HCT116 (cell line): ENCODE measurements around the gene CCSER1. TPM values are rescaled to one million over a fixed set of nuclear protein-coding genes. Genes with fewer than 3 reads are reported as not detected.

Experiments used
- ATAC-seq: fragments of 200-7000 bp; cut with Tn5 transposase; 2 replicates; pipeline ENCODE4 v1.9.1; 2020; ENCODE audit warnings: mild to moderate bottlenecking, moderate library complexity
- BruUV-seq: library from RNA; stranded (reverse); fragments of 400-500 nt; replicated peaks from 2 replicates; lab custom pipeline; 2021; lab: Mats Ljungman, UMichigan
- CTCF ChIA-PET: fragments of 300-600 bp; sonication (Branson Sonifier 250); formaldehyde crosslinking; loops from one replicate; lab custom pipeline; 2021; ENCODE audit warnings: antibody characterized with exemption; lab: Charles Lee
- POLR2A ChIA-PET: fragments of 300-600, 350-600 bp; sonication (Branson Sonifier 250); formaldehyde crosslinking; loops from one replicate; lab custom pipeline; 2021; ENCODE audit warnings: antibody characterized with exemption; lab: Charles Lee
- RAD21 ChIA-PET, 2 experiments: fragments of 300-600 bp; sonication (Branson Sonifier 250); formaldehyde crosslinking; loops; one replicate each; lab custom pipeline; 2023; ENCODE audit warnings: low total read pairs in 2 of 2; ENCODE audit not compliant: uncharacterized antibody in 2 of 2, unreplicated experiment in 2 of 2, low non-redundant PET in 1 of 2; lab: Charles Lee
- DNase-seq: peaks from one replicate; pipeline ENCODE4 v3.0.0-alpha.2; 2010; ENCODE audit warnings: low read depth, low spot score
- H2AFZ ChIP-seq: fragments of 200-600 bp; shearing (Covaris generic), sonication (generic); 2 replicates; pipeline ENCODE4 v1.6.1; 2017; ENCODE audit warnings: low read depth, mixed run types, mixed read lengths, antibody characterized with exemption, low read length; ENCODE audit not compliant: poor library complexity, severe bottlenecking
- H3K27ac ChIP-seq: 2 replicates; pipeline ENCODE4 v1.5.1; 2012; ENCODE audit warnings: low read depth, low read length
- H3K27me3 ChIP-seq: fragments of 200-600 bp; sonication (generic); 2 replicates; pipeline ENCODE4 v1.6.1; 2016; ENCODE audit warnings: mixed run types, low read length, mixed read lengths; ENCODE audit not compliant: insufficient read depth
- H3K36me3 ChIP-seq, 2 experiments: fragments of 200-500 bp in 1 of 2; fragments of 200-600 bp in 1 of 2; sonication (Bioruptor generic) in 1 of 2; sonication (generic) in 1 of 2; 2 replicates each; pipeline versions ENCODE4 v1.5.1 to v1.6.1; 2014 to 2016; ENCODE audit warnings: low read length in 2 of 2, inconsistent platforms in 1 of 2, mixed read lengths in 1 of 2, mixed run types in 1 of 2; ENCODE audit not compliant: insufficient read depth in 2 of 2, control insufficient read depth in 1 of 2
- H3K4me1 ChIP-seq, 2 experiments: fragments of 200-600 bp in 1 of 2; sonication (generic) in 1 of 2; 2 replicates each; pipeline versions ENCODE4 v1.5.1 to v1.6.1; 2012 to 2017; ENCODE audit warnings: low read length in 2 of 2, inconsistent platforms in 1 of 2, mild to moderate bottlenecking in 1 of 2, mixed read lengths in 1 of 2, mixed run types in 1 of 2, moderate library complexity in 1 of 2; ENCODE audit not compliant: insufficient read depth in 2 of 2, control insufficient read depth in 1 of 2
- H3K4me2 ChIP-seq: fragments of 200-600 bp; sonication (generic); 2 replicates; pipeline ENCODE4 v1.6.1; 2017; ENCODE audit warnings: mixed run types, low read length, mixed read lengths
- H3K4me3 ChIP-seq, 2 experiments: fragments of 200-600 bp in 1 of 2; sonication (generic) in 1 of 2; replicated peaks in 1 of 2; 2 replicates each; pipeline ENCODE4 v1.5.1; 2011 to 2016; ENCODE audit warnings: low read length in 2 of 2, control low read depth in 1 of 2, low read depth in 1 of 2, mild to moderate bottlenecking in 1 of 2, mixed read lengths in 1 of 2, mixed run types in 1 of 2
- H3K79me2 ChIP-seq: fragments of 200-600 bp; sonication (generic); 2 replicates; pipeline ENCODE4 v1.6.1; 2017; ENCODE audit warnings: mild to moderate bottlenecking, mixed run types, low read length, moderate library complexity, mixed read lengths; ENCODE audit not compliant: insufficient read depth
- H3K9ac ChIP-seq: fragments of 200-600 bp; sonication (generic); 2 replicates; pipeline ENCODE4 v1.6.1; 2016; ENCODE audit warnings: low read length, mixed read lengths
- H3K9me2 ChIP-seq: fragments of 200-600 bp; sonication (generic), shearing (Covaris generic); 2 replicates; pipeline ENCODE4 v1.6.1; 2017; ENCODE audit warnings: mixed run types, mild to moderate bottlenecking, moderate library complexity; ENCODE audit not compliant: insufficient read depth
- H3K9me3 ChIP-seq, 2 experiments: fragments of 200-500 bp in 1 of 2; fragments of 200-600 bp in 1 of 2; sonication (Bioruptor generic) in 1 of 2; sonication (generic) in 1 of 2; 2 replicates each; pipeline ENCODE4 v1.6.1; 2014 to 2017; ENCODE audit warnings: low read length in 2 of 2, mixed read lengths in 2 of 2, inconsistent platforms in 1 of 2, low read depth in 1 of 2, mild to moderate bottlenecking in 1 of 2, mixed run types in 1 of 2, moderate library complexity in 1 of 2; ENCODE audit not compliant: control insufficient read depth in 1 of 2, insufficient read depth in 1 of 2
- H4K20me1 ChIP-seq: fragments of 200-600 bp; sonication (generic), shearing (Covaris generic); 2 replicates; pipeline ENCODE4 v1.6.1; 2017; ENCODE audit warnings: mixed run types, mild to moderate bottlenecking, moderate library complexity; ENCODE audit not compliant: insufficient read depth
- CBX3 ChIP-seq: IDR thresholded peaks from 2 replicates; pipeline ENCODE4 v1.6.1; 2012; ENCODE audit warnings: low read depth
- CEBPB ChIP-seq: IDR thresholded peaks from 2 replicates; pipeline ENCODE4 v1.6.1; 2012; ENCODE audit warnings: low read depth
- ELF1 ChIP-seq: IDR thresholded peaks from 2 replicates; pipeline ENCODE4 v1.6.1; 2012; ENCODE audit warnings: low read depth, borderline replicate concordance
- EZH2phosphoT487 ChIP-seq: fragments of 200-600 bp; IDR thresholded peaks from 2 replicates; pipeline ENCODE4 v1.6.1; 2018; ENCODE audit warnings: antibody characterized with exemption, borderline replicate concordance
- FOSL1 ChIP-seq: IDR thresholded peaks from 2 replicates; pipeline ENCODE4 v1.6.1; 2012; ENCODE audit warnings: low read depth
- POLR2A ChIP-seq: IDR thresholded peaks from 2 replicates; pipeline ENCODE4 v1.7.0; 2011; ENCODE audit warnings: borderline replicate concordance; ENCODE audit not compliant: insufficient read depth, insufficient read length; ENCODE audit errors: extremely low read depth
- RAD21 ChIP-seq: IDR thresholded peaks from 2 replicates; pipeline ENCODE4 v1.6.1; 2012; ENCODE audit warnings: low read depth, mild to moderate bottlenecking
- SIN3A ChIP-seq: IDR thresholded peaks from 2 replicates; pipeline ENCODE4 v1.6.1; 2012; ENCODE audit warnings: low read depth
- SP1 ChIP-seq: IDR thresholded peaks from 2 replicates; pipeline ENCODE4 v1.6.1; 2012; ENCODE audit warnings: low read depth
- TCF7L2 ChIP-seq: IDR thresholded peaks from 2 replicates; pipeline ENCODE4 v1.7.0; 2011; ENCODE audit warnings: borderline replicate concordance, inconsistent platforms; ENCODE audit not compliant: insufficient read depth, insufficient read length; ENCODE audit errors: extremely low read depth
- ZFX ChIP-seq: fragments of 450-650 bp; IDR thresholded peaks from 2 replicates; pipeline ENCODE4 v1.6.1; 2017
- ZNF274 ChIP-seq: fragments of 200-500 bp; sonication (Bioruptor generic); IDR thresholded peaks from 2 replicates; pipeline ENCODE4 v1.6.1; 2014; ENCODE audit warnings: mild to moderate bottlenecking, low read depth, low read length, inconsistent platforms
- intact Hi-C: fragments of 100-400 bp; cut with micrococcal nuclease; formaldehyde crosslinking; loops from 2 replicates; pipeline ENCODE4 v1.10.0; 2022
- total RNA-seq: library from RNA; stranded (reverse); gene quantifications from one replicate; pipeline ENCODE4 v1.2.1, GENCODE V29; 2021; ENCODE audit not compliant: unreplicated experiment
- TF ChIP-seq, protein P1 (sequence below): IDR thresholded peaks from 2 replicates; pipeline ENCODE4 v1.6.1; 2012; ENCODE audit warnings: low read depth
- TF ChIP-seq, protein P2 (sequence below): IDR thresholded peaks from 2 replicates; pipeline ENCODE4 v1.6.1; 2012
- TF ChIP-seq, protein P3 (sequence below): IDR thresholded peaks from 2 replicates; pipeline ENCODE4 v1.6.1; 2011; ENCODE audit warnings: mild to moderate bottlenecking, low read length, moderate library complexity; ENCODE audit not compliant: insufficient replicate concordance; ENCODE audit errors: extremely low read depth
- TF ChIP-seq, protein P4 (sequence below), 3 experiments: fragments of 200-600 bp in 1 of 3; sonication (generic) in 1 of 3; IDR thresholded peaks in 2 of 3; conservative IDR thresholded peaks in 1 of 3; 2 replicates each; pipeline ENCODE4 v1.5.1; 2012 to 2017; ENCODE audit warnings: low read depth in 2 of 3, low read length in 2 of 3, antibody characterized with exemption in 1 of 3, borderline replicate concordance in 1 of 3, control low read depth in 1 of 3, mild to moderate bottlenecking in 1 of 3, mixed read lengths in 1 of 3, mixed run types in 1 of 3, moderate library complexity in 1 of 3; ENCODE audit not compliant: insufficient read depth in 1 of 3

CCSER1 gene
- total RNA-seq, 1 experiment from 2014 or later = 6.7 TPM

DNA sequence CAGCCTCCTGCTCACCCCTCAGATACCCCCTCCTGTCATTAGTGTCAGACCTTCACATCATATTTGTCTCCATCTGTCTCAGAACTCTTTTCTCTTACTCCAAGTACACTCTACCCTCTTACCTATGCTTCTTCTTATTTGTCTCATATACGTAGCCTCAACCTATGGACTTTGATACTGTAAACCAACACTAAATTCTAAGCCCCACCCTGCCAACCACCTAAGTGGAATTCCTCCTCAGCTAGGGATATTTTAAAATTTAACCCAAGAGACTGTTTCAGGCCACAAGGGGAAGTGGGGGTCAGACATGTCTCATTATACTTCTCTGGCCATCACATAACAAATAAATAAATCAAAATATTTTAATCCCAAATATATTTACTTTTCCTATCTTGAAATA, 1398.4 kb downstream of the CCSER1 start (continued):
- TF ChIP-seq, protein P1, sequence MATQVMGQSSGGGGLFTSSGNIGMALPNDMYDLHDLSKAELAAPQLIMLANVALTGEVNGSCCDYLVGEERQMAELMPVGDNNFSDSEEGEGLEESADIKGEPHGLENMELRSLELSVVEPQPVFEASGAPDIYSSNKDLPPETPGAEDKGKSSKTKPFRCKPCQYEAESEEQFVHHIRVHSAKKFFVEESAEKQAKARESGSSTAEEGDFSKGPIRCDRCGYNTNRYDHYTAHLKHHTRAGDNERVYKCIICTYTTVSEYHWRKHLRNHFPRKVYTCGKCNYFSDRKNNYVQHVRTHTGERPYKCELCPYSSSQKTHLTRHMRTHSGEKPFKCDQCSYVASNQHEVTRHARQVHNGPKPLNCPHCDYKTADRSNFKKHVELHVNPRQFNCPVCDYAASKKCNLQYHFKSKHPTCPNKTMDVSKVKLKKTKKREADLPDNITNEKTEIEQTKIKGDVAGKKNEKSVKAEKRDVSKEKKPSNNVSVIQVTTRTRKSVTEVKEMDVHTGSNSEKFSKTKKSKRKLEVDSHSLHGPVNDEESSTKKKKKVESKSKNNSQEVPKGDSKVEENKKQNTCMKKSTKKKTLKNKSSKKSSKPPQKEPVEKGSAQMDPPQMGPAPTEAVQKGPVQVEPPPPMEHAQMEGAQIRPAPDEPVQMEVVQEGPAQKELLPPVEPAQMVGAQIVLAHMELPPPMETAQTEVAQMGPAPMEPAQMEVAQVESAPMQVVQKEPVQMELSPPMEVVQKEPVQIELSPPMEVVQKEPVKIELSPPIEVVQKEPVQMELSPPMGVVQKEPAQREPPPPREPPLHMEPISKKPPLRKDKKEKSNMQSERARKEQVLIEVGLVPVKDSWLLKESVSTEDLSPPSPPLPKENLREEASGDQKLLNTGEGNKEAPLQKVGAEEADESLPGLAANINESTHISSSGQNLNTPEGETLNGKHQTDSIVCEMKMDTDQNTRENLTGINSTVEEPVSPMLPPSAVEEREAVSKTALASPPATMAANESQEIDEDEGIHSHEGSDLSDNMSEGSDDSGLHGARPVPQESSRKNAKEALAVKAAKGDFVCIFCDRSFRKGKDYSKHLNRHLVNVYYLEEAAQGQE = no peak
- TF ChIP-seq ZFX (no peak), ZNF274 (no peak), CEBPB (no peak)
- TF ChIP-seq, protein P2, sequence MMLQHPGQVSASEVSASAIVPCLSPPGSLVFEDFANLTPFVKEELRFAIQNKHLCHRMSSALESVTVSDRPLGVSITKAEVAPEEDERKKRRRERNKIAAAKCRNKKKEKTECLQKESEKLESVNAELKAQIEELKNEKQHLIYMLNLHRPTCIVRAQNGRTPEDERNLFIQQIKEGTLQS = no peak

DNA sequence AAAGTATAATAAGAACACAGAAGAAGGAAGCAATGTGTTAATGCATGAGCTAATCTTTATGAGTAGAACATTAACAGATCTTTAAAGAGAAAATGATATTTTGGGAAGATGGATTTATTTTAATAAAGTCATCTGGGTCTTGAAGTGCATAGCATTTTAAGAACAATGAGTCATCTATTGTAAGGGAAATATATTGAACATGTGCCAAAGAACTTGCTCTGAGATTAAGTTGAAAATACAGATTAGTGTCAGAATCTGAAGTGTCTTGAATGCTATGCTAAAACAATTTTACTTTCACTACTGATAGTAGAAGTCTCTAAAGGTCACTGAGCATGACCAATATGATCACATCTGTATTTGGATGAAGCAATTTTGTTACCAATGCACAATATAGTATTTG, 1399.9 kb downstream of the CCSER1 start:
- H3K36me3 ChIP-seq = no peaks in the 10 kb centered on the region
- no peak overlapping the region for H3K27ac ChIP-seq
- H3K9me3 ChIP-seq = no peaks in the 10 kb centered on the region
- no peak overlapping the region for H2AFZ ChIP-seq
- H4K20me1 ChIP-seq = no peaks in the 10 kb centered on the region
- H3K4me1 ChIP-seq = no peaks in the 10 kb centered on the region
- H3K79me2 ChIP-seq = no peaks in the 10 kb centered on the region
- H3K27me3 ChIP-seq = no peaks in the 10 kb centered on the region
- ChIA-PET CTCF (no interaction called here), RAD21 (no interaction called here), POLR2A (no interaction called here)
- H3K4me2 ChIP-seq = no peak overlapping the region
- ATAC-seq = no peak
- DNase-seq = no peak
- no TSS peak for BruUV-seq
- no peak overlapping the region for H3K4me3 ChIP-seq
- H3K9me2 ChIP-seq = 0 out of 2 replicates have a peak, but pooled peaks cover 2% of the 10 kb centered on the region
- intact Hi-C loops = no loop called here
- H3K9ac ChIP-seq = no peak overlapping the region
- TF ChIP-seq ZNF274 (no peak), EZH2phosphoT487 (no peak), SP1 (no peak), POLR2A (no peak), TCF7L2 (no peak), RAD21 (no peak), SIN3A (no peak), ELF1 (no peak), CEBPB (no peak), CBX3 (no peak), FOSL1 (no peak)
- TF ChIP-seq, protein P3, sequence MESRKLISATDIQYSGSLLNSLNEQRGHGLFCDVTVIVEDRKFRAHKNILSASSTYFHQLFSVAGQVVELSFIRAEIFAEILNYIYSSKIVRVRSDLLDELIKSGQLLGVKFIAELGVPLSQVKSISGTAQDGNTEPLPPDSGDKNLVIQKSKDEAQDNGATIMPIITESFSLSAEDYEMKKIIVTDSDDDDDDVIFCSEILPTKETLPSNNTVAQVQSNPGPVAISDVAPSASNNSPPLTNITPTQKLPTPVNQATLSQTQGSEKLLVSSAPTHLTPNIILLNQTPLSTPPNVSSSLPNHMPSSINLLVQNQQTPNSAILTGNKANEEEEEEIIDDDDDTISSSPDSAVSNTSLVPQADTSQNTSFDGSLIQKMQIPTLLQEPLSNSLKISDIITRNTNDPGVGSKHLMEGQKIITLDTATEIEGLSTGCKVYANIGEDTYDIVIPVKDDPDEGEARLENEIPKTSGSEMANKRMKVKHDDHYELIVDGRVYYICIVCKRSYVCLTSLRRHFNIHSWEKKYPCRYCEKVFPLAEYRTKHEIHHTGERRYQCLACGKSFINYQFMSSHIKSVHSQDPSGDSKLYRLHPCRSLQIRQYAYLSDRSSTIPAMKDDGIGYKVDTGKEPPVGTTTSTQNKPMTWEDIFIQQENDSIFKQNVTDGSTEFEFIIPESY = no peak
- TF ChIP-seq, protein P4, sequence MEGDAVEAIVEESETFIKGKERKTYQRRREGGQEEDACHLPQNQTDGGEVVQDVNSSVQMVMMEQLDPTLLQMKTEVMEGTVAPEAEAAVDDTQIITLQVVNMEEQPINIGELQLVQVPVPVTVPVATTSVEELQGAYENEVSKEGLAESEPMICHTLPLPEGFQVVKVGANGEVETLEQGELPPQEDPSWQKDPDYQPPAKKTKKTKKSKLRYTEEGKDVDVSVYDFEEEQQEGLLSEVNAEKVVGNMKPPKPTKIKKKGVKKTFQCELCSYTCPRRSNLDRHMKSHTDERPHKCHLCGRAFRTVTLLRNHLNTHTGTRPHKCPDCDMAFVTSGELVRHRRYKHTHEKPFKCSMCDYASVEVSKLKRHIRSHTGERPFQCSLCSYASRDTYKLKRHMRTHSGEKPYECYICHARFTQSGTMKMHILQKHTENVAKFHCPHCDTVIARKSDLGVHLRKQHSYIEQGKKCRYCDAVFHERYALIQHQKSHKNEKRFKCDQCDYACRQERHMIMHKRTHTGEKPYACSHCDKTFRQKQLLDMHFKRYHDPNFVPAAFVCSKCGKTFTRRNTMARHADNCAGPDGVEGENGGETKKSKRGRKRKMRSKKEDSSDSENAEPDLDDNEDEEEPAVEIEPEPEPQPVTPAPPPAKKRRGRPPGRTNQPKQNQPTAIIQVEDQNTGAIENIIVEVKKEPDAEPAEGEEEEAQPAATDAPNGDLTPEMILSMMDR (IDR thresholded peaks at IDR 0.05 in 2 of 3, conservative IDR thresholded peaks at IDR 0.05 in 1 of 3; ENCODE audit: borderline replicate concordance in 1 of 3, insufficient read depth in 1 of 3, low read depth in 2 of 3, low read length in 2 of 3) = no peak
